HepG2 (cell line): ENCODE measurements around the gene POLR1D. TPM values are rescaled to one million over a fixed set of nuclear protein-coding genes. Genes with fewer than 3 reads are reported as not detected.

Source experiments
- ATAC-seq: fragments of 200-7000 bp; cut with Tn5 transposase; 3 replicates; pipeline ENCODE4 v1.9.1; 2020; ENCODE audit warnings: mild to moderate bottlenecking, moderate library complexity
- BruUV-seq: library from RNA; stranded (reverse); fragments of 400-500 nt; replicated peaks from 2 replicates; lab custom pipeline; 2021; lab: Mats Ljungman, UMichigan
- CTCF ChIA-PET: fragments of 300-600 bp; formaldehyde crosslinking; extraction: SDS; loops from one replicate; lab custom pipeline; 2021; ENCODE audit warnings: low total read pairs, inconsistent platforms, low intra/inter-chr PET ratio; lab: Yijun Ruan, JAX
- POLR2A ChIA-PET: fragments of 350-600 bp; sonication (Branson Sonifier 250); formaldehyde crosslinking; loops from one replicate; lab custom pipeline; 2020; ENCODE audit warnings: antibody characterized with exemption, inconsistent platforms; lab: Yijun Ruan, JAX
- DNase-seq: peaks from one replicate; pipeline ENCODE4 v3.0.0-alpha.2; 2015; ENCODE audit warnings: low spot score
- FAIRE-seq: peaks from 3 replicates; lab custom pipeline; 2011; peaks lifted over from hg19 to GRCh38; lab: Jason Lieb, UNC
- H2AFZ ChIP-seq: one replicate; pipeline ENCODE4 v1.6.1; 2011; ENCODE audit warnings: low read length, inconsistent platforms
- H3K27ac ChIP-seq: fragments of 300-600 bp; 3 replicates; pipeline ENCODE4 v1.8.0; 2011; ENCODE audit warnings: mixed run types, mild to moderate bottlenecking, mixed read lengths, low read length, inconsistent platforms; ENCODE audit not compliant: insufficient read depth; ENCODE audit errors: extremely low read length
- H3K27me3 ChIP-seq, 2 experiments: fragments of 200-600 bp in 1 of 2; 2 replicates in 1 of 2; 3 replicates in 1 of 2; pipeline versions ENCODE4 v1.6.0 to v1.8.0; 2011; ENCODE audit warnings: low read length in 2 of 2, mild to moderate bottlenecking in 2 of 2, moderate library complexity in 2 of 2, inconsistent platforms in 1 of 2; ENCODE audit not compliant: insufficient read depth in 2 of 2, control insufficient read depth in 1 of 2
- H3K36me3 ChIP-seq, 2 experiments: fragments of 200-600 bp in 1 of 2; replicated peaks in 1 of 2; 2 replicates in 1 of 2; 3 replicates in 1 of 2; pipeline versions ENCODE4 v1.5.1 to v1.8.0; 2011; ENCODE audit warnings: low read length in 2 of 2, inconsistent platforms in 1 of 2; ENCODE audit not compliant: insufficient read depth in 2 of 2, control insufficient read depth in 1 of 2
- H3K4me1 ChIP-seq: 2 replicates; pipeline ENCODE4 v1.5.1; 2012; ENCODE audit warnings: low read length, inconsistent platforms; ENCODE audit not compliant: insufficient read depth
- H3K4me2 ChIP-seq: 2 replicates; pipeline ENCODE4 v1.6.0; 2011; ENCODE audit warnings: low read depth, low read length, inconsistent platforms
- H3K4me3 ChIP-seq, 3 experiments: fragments of 200-600 bp in 1 of 3; sonication (generic), shearing (Covaris generic) in 1 of 3; replicated peaks in 1 of 3; 2 replicates each; pipeline ENCODE4 v1.5.1; 2011 to 2016; ENCODE audit warnings: low read length in 3 of 3, inconsistent platforms in 2 of 3, low read depth in 2 of 3, mild to moderate bottlenecking in 2 of 3, control low read depth in 1 of 3, mixed read lengths in 1 of 3; ENCODE audit not compliant: insufficient read depth in 1 of 3
- H3K79me2 ChIP-seq: one replicate; pipeline ENCODE4 v1.6.1; 2011; ENCODE audit warnings: low read length, inconsistent platforms; ENCODE audit not compliant: insufficient read depth
- H3K9ac ChIP-seq: 2 replicates; pipeline ENCODE4 v1.6.0; 2011; ENCODE audit warnings: mild to moderate bottlenecking, low read depth, low read length, inconsistent platforms; ENCODE audit not compliant: insufficient read depth
- H3K9me3 ChIP-seq: 2 replicates; pipeline ENCODE4 v1.5.1; 2012; ENCODE audit warnings: mild to moderate bottlenecking, low read length
- H4K20me1 ChIP-seq: 2 replicates; pipeline ENCODE4 v1.6.0; 2011; ENCODE audit warnings: inconsistent platforms, mild to moderate bottlenecking, low read length, moderate library complexity; ENCODE audit not compliant: insufficient read depth
- ELF3 ChIP-seq: IDR thresholded peaks from 2 replicates; pipeline ENCODE4 v1.6.1; 2016; ENCODE audit warnings: missing genetic modification reagents, missing compliant biosample characterization
- GMEB1 ChIP-seq: sonication (generic); formaldehyde crosslinking; IDR thresholded peaks from 2 replicates; pipeline ENCODE4 v1.5.1; 2020; ENCODE audit warnings: missing genetic modification reagents, mild to moderate bottlenecking, borderline replicate concordance
- HNF4A ChIP-seq: sonication (generic); formaldehyde crosslinking; IDR thresholded peaks from 2 replicates; pipeline ENCODE4 v1.4.0; 2020; ENCODE audit warnings: missing genetic modification reagents
- PAXIP1 ChIP-seq: sonication (generic); formaldehyde crosslinking; conservative IDR thresholded peaks from 2 replicates; pipeline ENCODE4 v1.4.0; 2020; ENCODE audit warnings: mild to moderate bottlenecking, missing genetic modification reagents, moderate library complexity
- POLR2AphosphoS2 ChIP-seq: IDR thresholded peaks from 2 replicates; pipeline ENCODE4 v1.6.1; 2011; ENCODE audit warnings: low read depth, low read length, improper control_type of control experiment
- SAP130 ChIP-seq: IDR thresholded peaks from 2 replicates; pipeline ENCODE4 v1.6.1; 2016; ENCODE audit warnings: low read depth
- ZKSCAN1 ChIP-seq: fragments of 150-350 bp; IDR thresholded peaks from 2 replicates; pipeline ENCODE4 v1.6.1; 2014; ENCODE audit warnings: low read length
- WGBS: methylation state at CpG from one replicate; pipeline ENCODE4 v1.1.6; 2017; ENCODE audit warnings: low lambda C conversion rate; 5-methylcytosine and 5-hydroxymethylcytosine counted together
- in situ Hi-C: cut with HindIII; loops from 2 replicates; pipeline ENCODE4 v1.10.0; 2017; ENCODE audit warnings: low pct_unique_long_range_greater_than_20kb; ENCODE audit not compliant: extremely low pct_ligation_motif_present
- intact Hi-C: fragments of 100-400 bp; cut with micrococcal nuclease; formaldehyde crosslinking; loops from one replicate; pipeline ENCODE4 v1.10.0; 2022; ENCODE audit not compliant: unreplicated experiment
- polyA plus RNA-seq, 8 experiments: library from polyadenylated mRNA; depleted of rRNA in 3 of 8; stranded (reverse) in 7 of 8; unstranded in 1 of 8; fragments of >200 nt; fragmentation: Illumina TruSeq in 4 of 8; extraction: Trizol in 4 of 8; gene quantifications; 2 replicates each; pipeline versions ENCODE4 v1.2.1 to v1.2.3, GENCODE V29; 2011 to 2016; ENCODE audit warnings: low read depth in 4 of 8, missing spikeins in 1 of 8, mixed read lengths in 1 of 8; ENCODE audit not compliant: insufficient read depth in 1 of 8
- total RNA-seq, 5 experiments: library from RNA; depleted of rRNA; stranded (reverse); fragments of >200 nt; fragmentation: Illumina TruSeq; extraction: Trizol; gene quantifications; 2 replicates each; pipeline ENCODE4 v1.2.3, GENCODE V29; 2016; ENCODE audit warnings: low read depth in 1 of 5

POLR1D gene
- total and polyA plus RNA-seq, 2 of the 13 experiments (the other 11 are each of a cell fraction or from before 2014, with no cell fraction given): 183 to 490 TPM

GRCh38 chr13:27619093-27619727 is 2.5 kb upstream of the POLR1D start:
- POLR2A ChIA-PET: interaction anchor here (1.3 to 2.5 kb wide), 6 partner anchors 14 to 223 kb away, joined by 3 to 13 read pairs (median 7); no protein-coding TSS in a partner anchor

More at GRCh38 chr13:27619093-27619727, 2.5 kb upstream of the POLR1D start:
- intact Hi-C loops: loop anchor here (5.0 kb wide), 1 partner anchor 87 kb away; no protein-coding TSS in a partner anchor
- in situ Hi-C loops: no loop called here
- FAIRE-seq: no peak
- peak; percentile 34 for DNase-seq
- H3K27me3 ChIP-seq: no peaks in the 10 kb centered on the region; a peak in 1 of 5 replicates
- H3K4me2 ChIP-seq: peak overlapping the region; percentile 79
- H3K36me3 ChIP-seq: peaks cover 2% of the 10 kb centered on the region in 2 experiments; a peak in 2 of 5 replicates
- H3K9ac ChIP-seq: peak overlapping the region; percentile 81
- ATAC-seq: no peak
- H2AFZ ChIP-seq: no peak overlapping the region
- no TSS peak for BruUV-seq
- H4K20me1 ChIP-seq: peaks cover 25% of the 10 kb centered on the region
- H3K79me2 ChIP-seq: peaks cover 82% of the 10 kb centered on the region
- H3K27ac ChIP-seq: peak overlapping the region; percentile 91
- H3K4me3 ChIP-seq: peak overlapping the region; percentile 79 to 91 (median 86)
- 2% methylated on average over 10 of the region's 10 CpGs for WGBS
- CTCF ChIA-PET: no interaction called here
- peaks cover 53% of the 10 kb centered on the region for H3K4me1 ChIP-seq
- peaks cover 13% of the 10 kb centered on the region for H3K9me3 ChIP-seq
- TF ChIP-seq HNF4A (CRISPR knock-in tag): peak; percentile 59
- no peak for TF ChIP-seq ZKSCAN1
- TF ChIP-seq GMEB1 (CRISPR knock-in tag): no peak
- no peak for TF ChIP-seq POLR2AphosphoS2
- TF ChIP-seq ELF3 (CRISPR knock-in tag): 0 out of 2 replicates have a peak, but pooled peaks have one; percentile 25
- TF ChIP-seq SAP130 (CRISPR knock-in tag): peak; percentile 49
- peak; percentile 53 for TF ChIP-seq PAXIP1
- TF ChIP-seq, all 625 proteins: peak for 4
